SK-N-SH (cell line): Measurements from ENCODE around the gene RPH3AL.

Source experiments
- JUND ChIP-seq: IDR thresholded peaks from 2 replicates; pipeline ENCODE4 v1.4.0; 2012
- SMC3 ChIP-seq: IDR thresholded peaks from 2 replicates; pipeline ENCODE4 v1.6.1; 2012; ENCODE audit warnings: low read depth, low read length, improper control_type of control experiment
- TF ChIP-seq, protein P1 (sequence below): fragments of 200-600 bp; sonication (generic); IDR thresholded peaks from 2 replicates; pipeline ENCODE4 v1.6.1; 2017; ENCODE audit warnings: antibody characterized with exemption, mild to moderate bottlenecking, moderate library complexity

- TF ChIP-seq SMC3: no peak
- no peak for TF ChIP-seq JUND
- TF ChIP-seq, protein P1, sequence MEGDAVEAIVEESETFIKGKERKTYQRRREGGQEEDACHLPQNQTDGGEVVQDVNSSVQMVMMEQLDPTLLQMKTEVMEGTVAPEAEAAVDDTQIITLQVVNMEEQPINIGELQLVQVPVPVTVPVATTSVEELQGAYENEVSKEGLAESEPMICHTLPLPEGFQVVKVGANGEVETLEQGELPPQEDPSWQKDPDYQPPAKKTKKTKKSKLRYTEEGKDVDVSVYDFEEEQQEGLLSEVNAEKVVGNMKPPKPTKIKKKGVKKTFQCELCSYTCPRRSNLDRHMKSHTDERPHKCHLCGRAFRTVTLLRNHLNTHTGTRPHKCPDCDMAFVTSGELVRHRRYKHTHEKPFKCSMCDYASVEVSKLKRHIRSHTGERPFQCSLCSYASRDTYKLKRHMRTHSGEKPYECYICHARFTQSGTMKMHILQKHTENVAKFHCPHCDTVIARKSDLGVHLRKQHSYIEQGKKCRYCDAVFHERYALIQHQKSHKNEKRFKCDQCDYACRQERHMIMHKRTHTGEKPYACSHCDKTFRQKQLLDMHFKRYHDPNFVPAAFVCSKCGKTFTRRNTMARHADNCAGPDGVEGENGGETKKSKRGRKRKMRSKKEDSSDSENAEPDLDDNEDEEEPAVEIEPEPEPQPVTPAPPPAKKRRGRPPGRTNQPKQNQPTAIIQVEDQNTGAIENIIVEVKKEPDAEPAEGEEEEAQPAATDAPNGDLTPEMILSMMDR: no peak
Measured at GRCh38 chr17:373613-374230, 21.1 kb upstream of the RPH3AL start.
